ENCODE results near the gene UBE3B. TPM values are rescaled to one million over a fixed set of nuclear protein-coding genes. Genes with fewer than 3 reads are reported as not detected.

Gene UBE3B
- total RNA-seq, 1 experiment from 2014 or later = 48.6 TPM

- Mint-ChIP-seq H3K9me3 (ENCODE audit: low read depth, unreplicated experiment) (no peaks in the 10 kb centered on the region), H3K27me3 (ENCODE audit: unreplicated experiment) (peaks cover 19% of the 10 kb centered on the region), H3K27ac (ENCODE audit: unreplicated experiment) (no peak overlapping the region), H3K36me3 (ENCODE audit: insufficient read depth, unreplicated experiment) (peaks cover 30% of the 10 kb centered on the region), H3K4me1 (ENCODE audit: low read depth, unreplicated experiment) (no peaks in the 10 kb centered on the region), H3K4me3 (ENCODE audit: low read depth, unreplicated experiment) (no peak overlapping the region)
- BruUV-seq (replicated peaks) = no TSS peak
- CTCF ChIA-PET = no interaction called here
- no peak for DNase-seq
- TF ChIP-seq, protein P1, sequence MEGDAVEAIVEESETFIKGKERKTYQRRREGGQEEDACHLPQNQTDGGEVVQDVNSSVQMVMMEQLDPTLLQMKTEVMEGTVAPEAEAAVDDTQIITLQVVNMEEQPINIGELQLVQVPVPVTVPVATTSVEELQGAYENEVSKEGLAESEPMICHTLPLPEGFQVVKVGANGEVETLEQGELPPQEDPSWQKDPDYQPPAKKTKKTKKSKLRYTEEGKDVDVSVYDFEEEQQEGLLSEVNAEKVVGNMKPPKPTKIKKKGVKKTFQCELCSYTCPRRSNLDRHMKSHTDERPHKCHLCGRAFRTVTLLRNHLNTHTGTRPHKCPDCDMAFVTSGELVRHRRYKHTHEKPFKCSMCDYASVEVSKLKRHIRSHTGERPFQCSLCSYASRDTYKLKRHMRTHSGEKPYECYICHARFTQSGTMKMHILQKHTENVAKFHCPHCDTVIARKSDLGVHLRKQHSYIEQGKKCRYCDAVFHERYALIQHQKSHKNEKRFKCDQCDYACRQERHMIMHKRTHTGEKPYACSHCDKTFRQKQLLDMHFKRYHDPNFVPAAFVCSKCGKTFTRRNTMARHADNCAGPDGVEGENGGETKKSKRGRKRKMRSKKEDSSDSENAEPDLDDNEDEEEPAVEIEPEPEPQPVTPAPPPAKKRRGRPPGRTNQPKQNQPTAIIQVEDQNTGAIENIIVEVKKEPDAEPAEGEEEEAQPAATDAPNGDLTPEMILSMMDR (IDR thresholded peaks at IDR 0.05; ENCODE audit: unreplicated experiment) = no peak
- intact Hi-C loops (cut with micrococcal nuclease; ENCODE audit: unreplicated experiment) = no loop called here
These were observed 80.4 kb downstream of the UBE3B start for GRCh38 chr12:109557805-109558204.

DNA sequence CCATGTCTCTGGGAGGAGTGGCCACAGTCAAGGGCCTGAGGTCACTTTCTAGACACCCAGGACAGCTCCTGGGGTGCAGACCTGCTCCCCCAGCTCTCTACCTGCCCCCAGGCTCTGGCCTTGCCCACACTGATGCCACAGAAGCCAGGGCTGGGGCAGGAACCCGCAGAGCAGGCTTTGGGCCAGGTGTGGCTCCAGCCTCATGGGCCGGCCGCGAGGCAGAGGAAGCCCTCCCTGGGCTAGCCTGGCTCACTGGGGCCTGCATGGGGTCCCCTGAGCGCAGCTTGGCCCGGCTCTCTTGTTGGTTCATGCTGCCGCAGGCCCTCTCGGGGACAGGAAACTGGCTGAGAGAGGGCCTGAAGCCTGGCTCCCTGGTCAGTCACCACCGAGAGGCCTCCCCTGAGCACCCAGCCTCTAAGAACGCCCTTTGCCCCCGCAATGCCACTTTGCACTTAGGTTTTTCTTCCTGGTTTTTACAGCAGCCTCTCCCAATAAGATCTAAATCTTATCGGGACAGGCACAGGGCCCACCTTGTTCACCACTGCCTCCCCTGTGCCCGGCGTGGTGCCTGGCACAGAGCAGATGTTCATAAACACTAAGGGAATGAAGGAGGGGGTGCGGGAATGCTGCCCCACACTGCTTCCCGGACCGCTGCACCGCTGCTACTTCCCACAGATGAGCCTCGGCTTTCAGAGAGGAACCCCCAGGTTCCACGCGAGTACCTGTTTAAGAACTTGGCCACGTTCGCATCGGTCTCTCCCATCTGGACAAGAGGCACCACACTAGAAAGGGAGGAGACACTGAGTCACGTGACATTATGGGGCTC, 81.2 kb downstream of the UBE3B start:
- DNase-seq = no peak
- Mint-ChIP-seq H3K4me1 (ENCODE audit: low read depth, unreplicated experiment) (no peaks in the 10 kb centered on the region), H3K36me3 (ENCODE audit: insufficient read depth, unreplicated experiment) (peaks cover 33% of the 10 kb centered on the region), H3K9me3 (ENCODE audit: low read depth, unreplicated experiment) (no peaks in the 10 kb centered on the region), H3K27me3 (ENCODE audit: unreplicated experiment) (peaks cover 11% of the 10 kb centered on the region), H3K27ac (ENCODE audit: unreplicated experiment) (no peak overlapping the region), H3K4me3 (ENCODE audit: low read depth, unreplicated experiment) (no peak overlapping the region)
- CTCF ChIA-PET = no interaction called here
- BruUV-seq (replicated peaks) = no TSS peak
- intact Hi-C loops (cut with micrococcal nuclease; ENCODE audit: unreplicated experiment) = no loop called here
- TF ChIP-seq, protein P1 (IDR thresholded peaks at IDR 0.05; ENCODE audit: unreplicated experiment) = no peak

DNA sequence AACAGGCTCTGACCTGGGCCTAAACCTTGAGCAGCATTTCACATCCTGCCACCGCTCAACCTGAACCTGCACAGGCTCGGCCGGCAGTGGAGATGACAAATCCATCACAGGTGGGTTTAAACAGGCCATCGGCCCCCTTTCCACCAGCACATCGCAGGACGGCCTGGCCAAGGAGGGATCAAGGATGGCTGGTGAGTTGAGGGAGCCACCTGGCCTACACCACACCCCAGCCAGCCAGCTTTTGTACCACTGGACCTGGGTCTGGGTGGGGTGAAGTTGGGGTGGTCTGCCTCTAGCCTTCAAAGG, 81.7 kb downstream of the UBE3B start:
- BruUV-seq (replicated peaks) = no TSS peak
- TF ChIP-seq, protein P1 (IDR thresholded peaks at IDR 0.05; ENCODE audit: unreplicated experiment) = no peak
- intact Hi-C loops (cut with micrococcal nuclease; ENCODE audit: unreplicated experiment) = no loop called here
- no peak for DNase-seq
- CTCF ChIA-PET = no interaction called here
- H3K9me3 Mint-ChIP-seq (ENCODE audit: low read depth, unreplicated experiment) = no peaks in the 10 kb centered on the region
- H3K4me3 Mint-ChIP-seq (ENCODE audit: low read depth, unreplicated experiment) = no peak overlapping the region
- peaks cover 33% of the 10 kb centered on the region for H3K36me3 Mint-ChIP-seq (ENCODE audit: insufficient read depth, unreplicated experiment)
- H3K4me1 Mint-ChIP-seq (ENCODE audit: low read depth, unreplicated experiment) = no peaks in the 10 kb centered on the region
- H3K27ac Mint-ChIP-seq (ENCODE audit: unreplicated experiment) = no peak overlapping the region
- peaks cover 6% of the 10 kb centered on the region for H3K27me3 Mint-ChIP-seq (ENCODE audit: unreplicated experiment)

GRCh38 chr12:109559601-109560000, 82.2 kb downstream of the UBE3B start:
- Mint-ChIP-seq H3K4me3 (ENCODE audit: low read depth, unreplicated experiment) (no peak overlapping the region), H3K27me3 (ENCODE audit: unreplicated experiment) (peaks cover 1% of the 10 kb centered on the region), H3K36me3 (ENCODE audit: insufficient read depth, unreplicated experiment) (peaks cover 34% of the 10 kb centered on the region), H3K9me3 (ENCODE audit: low read depth, unreplicated experiment) (no peaks in the 10 kb centered on the region), H3K4me1 (ENCODE audit: low read depth, unreplicated experiment) (no peaks in the 10 kb centered on the region), H3K27ac (ENCODE audit: unreplicated experiment) (no peak overlapping the region)
- no TSS peak for BruUV-seq (replicated peaks)
- CTCF ChIA-PET = no interaction called here
- intact Hi-C loops (cut with micrococcal nuclease; ENCODE audit: unreplicated experiment) = no loop called here
- TF ChIP-seq, protein P1 (IDR thresholded peaks at IDR 0.05; ENCODE audit: unreplicated experiment) = no peak
- DNase-seq = no peak

All from Calu3 (cell line).